ENCODE results near the gene MAP2K2. TPM values are rescaled to one million over a fixed set of nuclear protein-coding genes. Genes with fewer than 3 reads are reported as not detected.
"Not testable (repeated sequence)": the region's sequence is repeated elsewhere in the genome, so short reads cannot be mapped to it uniquely, and the experiment has no call there.

MAP2K2 gene
- total RNA-seq, 1 experiment from 2014 or later = 204 TPM

- peak; percentile 61 for DNase-seq (ENCODE audit: low spot score)
Observed at GRCh38 chr19:4130744-4131438, 7.0 kb upstream of the MAP2K2 start.

DNA sequence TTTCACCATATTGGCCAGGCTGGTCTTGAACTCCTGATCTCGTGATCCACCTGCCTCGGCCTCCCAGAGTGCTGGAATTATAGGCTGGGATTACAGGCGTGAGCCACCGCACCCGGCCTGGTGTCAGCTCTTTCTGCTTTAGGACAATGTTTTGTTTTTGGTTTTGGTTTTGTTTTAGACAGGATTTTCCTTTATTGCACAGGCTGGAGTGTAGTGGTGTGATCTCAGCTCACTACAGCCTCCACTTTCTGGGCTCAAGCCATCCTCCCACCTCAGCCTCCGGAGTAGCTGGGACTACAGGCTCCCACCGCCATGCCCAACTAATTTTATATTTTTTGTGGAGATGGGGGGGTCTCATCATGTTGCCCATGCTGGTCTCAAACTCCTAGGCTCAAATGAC, 5.1 kb upstream of the MAP2K2 start:
- DNase-seq (ENCODE audit: low spot score) = not testable (repeated sequence)

- not testable (repeated sequence) for DNase-seq (ENCODE audit: low spot score)
Observed at GRCh38 chr19:4127322-4127721, 3.4 kb upstream of the MAP2K2 start.

DNA sequence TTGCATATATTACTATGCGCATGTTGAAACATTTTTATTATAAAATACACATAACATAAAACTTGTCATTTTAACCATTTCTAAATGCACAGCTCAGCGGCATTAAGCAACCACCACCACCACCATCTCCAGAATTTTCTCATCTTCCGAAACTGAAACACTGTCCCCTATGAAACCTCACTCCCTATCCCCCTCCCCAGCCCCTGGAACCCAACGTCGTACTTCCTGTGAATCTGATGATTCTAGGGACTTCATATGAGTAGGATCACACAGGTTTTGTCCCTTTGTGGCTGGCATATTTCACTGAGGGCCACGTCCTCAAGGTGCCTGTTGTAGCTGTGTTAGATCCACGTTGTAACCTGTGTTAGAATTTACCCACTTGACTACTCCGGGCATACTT, 716 bp upstream of the MAP2K2 start:
- DNase-seq (ENCODE audit: low spot score) = no peak

DNA sequence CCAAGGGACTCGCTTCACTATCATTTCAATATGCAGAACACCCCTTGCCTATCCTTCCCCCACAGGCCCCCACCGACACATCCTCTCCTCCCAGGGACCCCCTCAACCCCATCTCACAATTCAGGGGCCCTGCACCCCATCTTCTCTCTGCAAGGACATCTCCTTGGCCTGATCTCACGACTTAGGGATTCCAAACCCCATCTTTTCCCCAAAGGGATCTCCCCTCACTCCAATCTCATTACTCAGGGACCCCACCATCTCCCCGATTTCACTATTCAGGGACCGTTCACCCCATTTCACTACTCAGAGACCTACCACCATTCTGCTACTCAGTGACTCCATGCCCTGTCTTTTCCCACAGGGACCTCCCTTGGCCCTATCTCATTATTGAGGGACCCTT, 1.4 kb downstream of the MAP2K2 start:
- no peak for DNase-seq (ENCODE audit: low spot score)

- DNase-seq (ENCODE audit: low spot score) = no peak
Observed at GRCh38 chr19:4121815-4122214, 2.1 kb downstream of the MAP2K2 start.

DNA sequence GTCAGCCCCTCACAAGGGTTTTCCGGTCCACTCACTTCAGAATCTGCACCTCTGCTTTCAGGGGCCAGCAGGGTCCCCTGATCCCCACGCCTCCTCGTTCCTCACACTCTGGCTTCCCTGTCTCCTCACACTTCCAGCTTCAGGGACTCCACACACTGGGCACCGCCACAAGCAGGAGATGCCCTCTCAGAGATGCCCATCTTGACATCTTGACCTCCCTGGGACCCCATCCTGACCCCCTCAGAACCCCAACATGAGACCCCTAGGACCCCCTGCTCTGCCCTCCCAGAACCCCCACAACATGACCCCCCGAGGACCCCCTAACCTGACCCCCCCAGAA, 2.7 kb downstream of the MAP2K2 start:
- no peak for DNase-seq (ENCODE audit: low spot score)

DNA sequence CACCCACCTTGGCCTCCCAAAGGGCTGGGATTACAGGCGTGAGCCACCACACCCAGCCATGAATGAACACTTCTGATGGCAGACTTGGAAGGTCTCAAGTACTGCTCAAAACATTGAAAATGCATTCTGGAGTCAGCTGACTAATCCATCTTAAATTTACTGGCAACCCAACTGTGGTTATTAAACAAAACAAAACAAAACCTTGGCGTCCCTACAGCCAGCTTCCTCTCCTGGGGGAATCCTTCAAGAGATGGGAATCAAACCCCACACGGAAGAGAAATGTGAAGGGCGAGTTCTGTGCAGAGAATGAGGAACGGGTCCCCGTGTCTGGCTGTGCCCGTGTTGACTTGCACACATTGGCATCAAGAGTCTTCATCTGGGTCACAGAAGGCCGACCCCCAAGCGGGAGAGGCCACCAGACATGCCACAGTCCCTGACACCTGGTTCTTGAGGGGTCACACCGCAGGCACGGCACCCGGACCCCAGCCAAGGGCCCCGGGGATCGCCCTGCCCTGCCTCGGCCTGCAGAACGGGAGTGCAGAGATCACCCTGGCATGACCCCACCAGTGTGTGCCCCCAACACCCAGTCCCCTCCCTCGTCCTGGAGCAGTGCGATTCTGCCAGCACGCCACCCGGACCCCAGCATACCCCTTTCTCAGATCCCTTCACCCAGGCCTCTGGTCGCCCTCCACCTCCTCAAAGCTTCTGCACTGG, 3.2 kb downstream of the MAP2K2 start:
- DNase-seq (ENCODE audit: low spot score) = peak; percentile 49

DNA sequence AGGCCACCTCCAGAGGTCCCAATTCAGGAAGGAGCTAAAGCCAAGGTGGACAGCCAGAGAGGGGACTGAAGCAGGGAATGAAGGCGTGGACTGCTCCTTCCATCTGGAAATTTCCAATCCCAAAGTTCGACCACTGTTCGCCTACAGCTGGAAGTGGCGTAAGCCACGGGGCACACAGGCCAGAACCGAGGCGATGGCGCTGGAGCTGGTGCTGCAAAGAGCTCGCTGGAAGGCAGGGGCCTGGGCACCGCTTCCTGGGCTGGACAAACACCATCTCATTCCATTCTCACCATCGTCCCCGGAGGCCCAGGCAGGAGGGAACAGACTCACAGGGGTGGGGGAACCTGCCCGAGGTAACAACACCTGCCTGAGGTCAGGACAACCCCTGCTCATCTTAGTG, 4.2 kb downstream of the MAP2K2 start:
- DNase-seq (ENCODE audit: low spot score) = no peak

DNA sequence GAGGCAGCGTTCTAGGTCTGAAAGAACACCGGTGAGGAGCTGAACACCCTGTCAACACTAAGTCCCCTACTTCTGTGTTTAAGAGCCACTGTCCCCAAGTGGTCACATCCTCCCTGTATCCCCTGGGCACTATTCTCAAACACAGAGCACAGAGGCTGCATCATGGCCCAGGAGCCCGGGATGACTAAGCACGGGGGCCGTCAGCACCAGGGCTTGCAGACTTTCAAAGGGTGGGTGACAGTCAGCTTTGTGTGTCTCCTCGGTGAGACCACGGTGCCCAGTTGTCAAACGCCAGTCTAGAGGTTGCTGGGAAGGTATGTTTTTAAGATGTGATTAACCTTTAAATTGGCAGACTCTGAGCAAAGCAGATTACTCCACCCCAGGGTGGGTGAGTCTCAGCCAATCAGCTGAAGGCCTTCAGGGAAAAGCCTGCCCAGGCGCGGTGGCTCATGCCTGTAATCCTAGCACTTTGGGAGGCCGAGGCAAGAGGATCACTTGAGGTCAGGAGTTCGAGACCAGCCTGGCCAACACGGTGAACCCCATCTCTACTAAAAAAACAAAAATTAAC, 8.0 kb downstream of the MAP2K2 start:
- DNase-seq (ENCODE audit: low spot score) = no peak

DNA sequence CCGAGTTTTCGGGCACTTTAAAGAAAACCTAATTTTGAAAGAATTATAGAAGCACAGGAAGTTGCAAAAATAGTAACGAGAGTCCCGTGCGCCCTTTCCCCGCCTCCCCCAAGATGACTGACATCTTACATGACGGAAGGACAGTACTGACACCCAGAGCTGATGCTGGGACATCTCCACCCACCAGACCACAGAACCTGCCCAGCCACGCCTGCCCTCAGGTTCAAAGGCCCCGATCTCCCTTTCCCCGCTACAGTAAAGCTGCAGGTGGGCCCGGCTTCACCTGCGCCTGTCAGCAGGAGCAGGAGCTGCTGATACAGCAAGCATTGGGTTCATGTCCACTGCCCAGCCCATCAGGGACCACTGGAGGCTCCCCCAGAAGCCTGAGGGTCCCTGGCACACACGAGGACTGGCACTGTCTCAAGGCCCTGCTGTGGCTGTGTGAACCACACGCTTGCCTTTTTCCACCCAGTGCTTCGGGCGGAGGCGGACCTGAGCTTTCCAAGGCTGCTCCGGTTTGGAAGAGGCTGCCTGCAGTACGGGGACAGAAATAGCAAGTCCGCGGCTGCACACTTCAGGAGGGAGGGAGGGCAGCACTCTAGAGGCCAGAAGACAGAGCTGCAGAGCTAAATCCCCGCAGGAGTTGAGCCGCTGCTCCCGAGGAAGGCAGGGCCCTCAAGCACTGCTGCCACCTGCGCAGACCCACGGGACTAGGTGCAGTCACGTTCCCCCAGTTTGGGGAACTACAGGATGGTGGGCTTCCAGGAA, 8.7 kb downstream of the MAP2K2 start:
- no peak for DNase-seq (ENCODE audit: low spot score)

GRCh38 chr19:4114181-4114580, 9.7 kb downstream of the MAP2K2 start:
- DNase-seq (ENCODE audit: low spot score) = no peak

DNA sequence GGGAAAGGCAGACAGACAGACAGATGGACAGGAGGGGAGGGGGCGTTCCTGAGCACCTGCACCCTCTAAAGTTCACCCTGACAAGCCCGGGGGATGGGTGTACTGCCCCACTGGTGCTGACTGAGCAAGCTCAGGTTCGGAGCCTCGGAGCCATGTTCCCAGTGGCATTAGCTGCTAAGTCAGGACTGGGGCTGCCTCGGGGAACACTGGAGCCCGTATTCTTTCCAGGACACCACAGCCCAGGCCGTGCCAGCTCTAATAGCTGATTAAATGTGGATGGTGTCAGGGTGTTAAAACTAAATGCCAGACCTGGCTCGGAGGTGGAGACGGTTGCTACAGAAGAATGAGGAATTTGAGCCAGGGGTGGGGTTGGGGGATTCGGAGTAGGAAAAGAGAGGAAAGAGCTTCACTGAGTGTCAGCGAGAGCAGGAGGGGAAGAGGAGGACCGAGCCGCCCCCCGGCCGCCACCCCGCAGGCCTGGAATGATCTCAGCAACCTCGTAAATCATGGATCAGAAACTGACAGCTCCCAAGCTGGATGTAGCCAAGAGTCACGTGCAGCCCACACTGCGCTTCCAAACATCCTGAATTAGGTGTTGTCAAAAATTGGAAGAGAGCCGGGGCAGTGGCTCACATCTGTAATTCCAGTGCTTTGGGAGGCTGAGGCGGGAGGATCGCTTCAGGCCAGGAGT, 10.4 kb downstream of the MAP2K2 start:
- no peak for DNase-seq (ENCODE audit: low spot score)

DNA sequence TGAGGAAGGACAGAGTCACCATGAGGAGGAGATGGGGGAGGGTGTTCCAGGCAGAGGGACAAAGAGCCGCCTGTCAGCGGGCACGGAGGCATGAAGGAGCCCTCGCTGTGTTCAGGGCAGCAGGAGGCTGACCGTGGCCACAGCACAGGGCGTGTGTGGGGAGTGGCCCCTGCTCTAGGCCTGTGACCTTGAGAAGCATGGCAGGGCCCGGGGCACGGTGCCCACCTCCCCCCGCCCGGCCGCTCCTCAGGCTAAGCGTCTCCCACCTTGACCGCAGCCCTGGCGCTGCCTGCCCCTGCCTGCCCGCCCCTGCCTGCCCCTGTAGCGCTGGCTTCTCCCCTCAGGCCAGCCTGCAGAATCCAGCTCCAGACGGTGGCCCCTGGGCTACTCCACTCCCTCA, 11.6 kb downstream of the MAP2K2 start:
- DNase-seq (ENCODE audit: low spot score) = no peak

- no peak for DNase-seq (ENCODE audit: low spot score)
Observed at GRCh38 chr19:4109626-4109945, 14.3 kb downstream of the MAP2K2 start.

DNA sequence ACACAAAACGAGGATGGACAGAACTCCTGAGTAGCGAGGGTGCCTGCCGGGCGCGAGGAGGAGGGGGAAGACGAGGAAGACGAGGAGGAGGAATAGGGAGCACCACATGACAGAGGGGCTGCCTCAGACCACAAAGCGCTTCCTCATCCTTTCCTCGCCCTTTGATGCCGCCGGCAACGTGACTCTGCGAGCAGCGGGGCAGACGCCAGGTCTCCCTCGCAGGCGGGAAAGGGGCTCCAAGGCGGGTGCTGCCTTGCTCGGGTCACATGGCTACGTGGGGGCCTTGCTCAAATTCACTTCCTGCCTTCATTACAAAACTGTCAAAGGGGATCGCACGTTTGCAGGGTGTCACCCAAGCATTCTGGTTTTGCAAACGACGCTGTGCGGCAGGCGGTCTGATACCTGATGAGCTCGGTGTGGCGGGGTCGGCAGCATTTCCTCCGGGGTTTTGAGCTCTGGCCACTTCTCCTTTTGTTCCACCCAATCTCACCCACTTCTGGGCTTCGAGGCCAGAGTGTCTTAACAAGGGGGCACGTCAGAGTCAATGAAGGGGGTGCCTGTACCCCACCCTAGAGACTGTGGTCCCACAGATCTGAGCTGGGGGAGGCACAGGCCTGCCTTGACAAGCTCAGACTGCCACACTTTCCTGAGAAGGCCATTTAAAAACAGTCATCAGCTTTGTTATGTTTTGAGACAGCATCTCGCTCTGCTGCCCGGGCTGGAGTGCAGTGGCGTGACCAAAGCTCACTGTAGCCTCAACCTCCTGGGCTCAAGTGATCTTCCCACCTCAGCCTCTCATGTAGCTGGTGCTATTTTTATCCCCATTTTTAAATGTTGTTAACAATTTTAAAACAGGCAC, 14.9 kb downstream of the MAP2K2 start:
- no peak for DNase-seq (ENCODE audit: low spot score)

GRCh38 chr19:4103080-4103433, 20.9 kb downstream of the MAP2K2 start:
- DNase-seq (ENCODE audit: low spot score) = peak; percentile 42

- no peak for DNase-seq (ENCODE audit: low spot score)
Observed at GRCh38 chr19:4102339-4103079, 21.4 kb downstream of the MAP2K2 start.

DNA sequence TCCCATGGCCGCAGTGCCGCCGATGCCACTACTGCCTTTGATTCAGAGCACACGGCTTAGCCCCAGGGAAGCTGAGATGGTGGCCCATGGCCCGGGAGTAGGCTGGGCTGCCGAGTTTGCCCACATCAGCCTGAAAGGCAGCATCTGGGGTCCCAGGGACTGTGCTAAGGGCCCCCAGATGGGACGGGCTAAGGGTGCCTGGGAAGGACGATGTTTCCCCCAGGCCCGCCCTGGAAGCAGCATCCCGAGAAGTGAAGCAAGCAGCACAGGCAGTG, 22.5 kb downstream of the MAP2K2 start:
- DNase-seq (ENCODE audit: low spot score) = no peak

DNA sequence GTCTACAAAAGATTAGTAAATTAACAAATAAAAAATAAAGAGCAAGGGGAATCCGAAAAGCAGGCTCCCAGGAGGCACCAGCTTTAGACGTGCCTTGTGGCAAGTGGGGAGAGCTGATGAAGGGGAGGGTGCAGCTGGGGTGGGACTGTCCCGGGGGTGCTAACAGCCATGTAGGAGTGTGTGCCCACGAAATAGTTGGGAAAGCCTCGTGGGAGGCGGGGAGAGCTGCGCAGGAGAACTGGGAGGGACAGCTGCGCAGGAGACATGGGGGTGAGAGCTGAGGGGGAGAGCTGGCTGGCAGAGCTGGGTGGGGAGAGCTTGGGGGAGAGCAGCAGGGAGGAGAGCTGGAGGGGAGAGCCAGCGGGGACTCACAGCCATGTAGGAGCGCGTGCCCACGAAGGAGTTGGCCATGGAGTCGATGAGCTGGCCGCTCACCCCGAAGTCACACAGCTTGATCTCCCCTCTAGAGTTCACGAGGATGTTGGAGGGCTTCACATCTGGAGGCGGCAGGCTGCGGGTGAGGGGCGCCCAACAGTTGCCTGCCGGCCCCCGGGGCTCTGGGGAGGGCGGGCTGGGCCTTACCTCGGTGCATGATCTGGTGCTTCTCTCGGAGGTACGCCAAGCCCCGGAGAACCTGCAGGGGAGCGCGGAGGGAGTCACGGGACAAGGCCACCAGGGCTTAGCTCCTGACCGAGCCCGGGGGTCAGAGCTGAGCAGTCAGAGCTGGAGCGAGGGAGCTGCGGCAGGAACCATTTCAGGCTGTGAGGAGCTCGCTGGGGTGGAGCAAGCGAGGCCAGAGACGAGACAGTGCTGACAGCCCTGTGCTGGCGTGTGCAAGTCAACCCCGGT, 23.1 kb downstream of the MAP2K2 start:
- DNase-seq (ENCODE audit: low spot score) = no peak

Measured in A172 (cell line).